GM10847 (cell line): ENCODE measurements around the gene AVPR2.

ENCODE experiments used
- POLR2A ChIP-seq: IDR thresholded peaks from 2 replicates; pipeline ENCODE4 v1.6.1; 2011; ENCODE audit not compliant: insufficient read length; ENCODE audit errors: extremely low read depth

Gene AVPR2

DNA sequence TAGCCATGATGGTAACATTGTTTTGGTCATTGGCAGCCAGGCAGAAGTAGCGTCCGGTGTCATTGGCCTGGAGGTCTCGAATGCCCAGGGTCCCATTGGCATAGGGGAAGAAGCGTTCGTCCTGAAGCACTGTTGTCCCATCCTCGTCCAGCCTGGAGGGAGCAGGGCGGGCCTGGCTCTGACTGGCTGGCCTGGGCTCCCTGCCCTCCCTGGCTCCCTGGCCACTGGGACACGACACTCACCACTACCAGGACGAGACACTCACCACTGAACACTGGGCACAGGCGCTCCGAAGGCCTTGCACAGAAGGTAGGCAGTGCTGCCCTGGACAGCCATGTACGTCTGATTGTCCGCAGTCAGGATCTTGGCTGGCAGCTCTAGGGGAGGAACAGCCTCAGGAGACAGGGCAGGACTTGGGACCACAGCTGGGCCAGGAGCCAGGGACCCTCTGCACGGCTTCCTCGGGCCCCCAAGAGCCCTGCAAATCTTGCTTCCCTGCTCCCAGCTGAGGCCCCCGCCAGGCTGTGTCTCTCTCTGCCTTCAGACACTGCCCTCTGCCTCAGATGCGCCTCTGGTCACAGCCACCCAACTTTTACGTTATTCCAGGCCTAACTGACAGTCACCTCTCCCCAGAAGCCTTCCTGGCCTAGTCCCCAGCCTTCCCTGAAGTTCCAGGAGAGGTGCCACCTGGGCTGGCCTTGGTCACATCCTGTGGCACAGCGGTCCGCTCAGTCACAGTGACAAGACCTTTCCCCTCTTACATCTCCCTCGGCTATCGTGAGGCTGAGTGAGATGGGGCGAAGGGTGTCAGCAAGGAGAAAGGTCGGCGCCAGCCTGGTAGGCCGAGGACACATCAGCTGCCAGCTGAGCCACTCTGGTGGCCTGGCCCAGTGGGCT, 35.6 kb upstream of the AVPR2 start:
- TF ChIP-seq POLR2A: no peak

GRCh38 chrX:153869473-153870287, 34.8 kb upstream of the AVPR2 start:
- no peak for TF ChIP-seq POLR2A

DNA sequence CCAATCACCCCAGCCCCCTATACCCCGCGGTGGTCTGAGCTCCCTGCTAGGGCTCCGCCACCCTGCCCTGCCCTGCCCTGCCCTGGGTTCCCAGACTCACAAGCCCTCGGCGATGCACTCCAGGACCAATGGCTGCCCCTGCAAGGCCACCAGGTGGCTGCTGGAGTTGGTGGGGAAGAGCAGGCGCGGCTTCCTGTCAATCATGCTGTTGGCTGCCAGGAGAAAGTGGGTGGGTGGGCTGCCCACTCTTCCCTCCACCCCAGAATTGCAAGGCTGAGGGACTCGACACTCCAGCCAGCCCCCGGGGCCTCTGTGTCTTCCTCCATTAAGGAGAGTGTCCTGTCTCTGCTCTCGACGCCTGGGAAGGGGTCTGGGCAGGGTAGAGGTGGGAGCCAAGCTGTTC, 34.2 kb upstream of the AVPR2 start:
- no peak for TF ChIP-seq POLR2A

GRCh38 chrX:153870791-153871360, 33.6 kb upstream of the AVPR2 start:
- TF ChIP-seq POLR2A: no peak

DNA sequence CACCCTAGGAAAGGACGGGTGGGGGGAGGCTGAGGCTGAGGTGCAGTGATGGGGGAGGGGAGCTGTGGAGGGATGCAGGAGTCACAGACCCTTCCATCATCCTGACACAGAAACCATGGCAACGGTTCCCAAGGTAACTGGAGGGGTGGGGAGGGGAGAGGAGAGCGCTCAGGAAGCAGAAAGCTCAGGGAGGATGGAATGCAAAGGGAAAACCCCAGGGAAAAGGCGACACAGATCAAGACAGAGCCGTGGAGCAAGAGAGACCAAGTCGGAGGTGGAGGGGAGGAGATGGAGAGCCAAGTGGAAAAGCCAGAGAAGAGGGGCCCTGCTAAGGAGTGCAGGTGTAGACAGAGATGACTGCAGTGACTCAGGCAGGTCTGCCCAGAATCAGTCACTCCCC, 33.0 kb upstream of the AVPR2 start:
- TF ChIP-seq POLR2A: no peak

DNA sequence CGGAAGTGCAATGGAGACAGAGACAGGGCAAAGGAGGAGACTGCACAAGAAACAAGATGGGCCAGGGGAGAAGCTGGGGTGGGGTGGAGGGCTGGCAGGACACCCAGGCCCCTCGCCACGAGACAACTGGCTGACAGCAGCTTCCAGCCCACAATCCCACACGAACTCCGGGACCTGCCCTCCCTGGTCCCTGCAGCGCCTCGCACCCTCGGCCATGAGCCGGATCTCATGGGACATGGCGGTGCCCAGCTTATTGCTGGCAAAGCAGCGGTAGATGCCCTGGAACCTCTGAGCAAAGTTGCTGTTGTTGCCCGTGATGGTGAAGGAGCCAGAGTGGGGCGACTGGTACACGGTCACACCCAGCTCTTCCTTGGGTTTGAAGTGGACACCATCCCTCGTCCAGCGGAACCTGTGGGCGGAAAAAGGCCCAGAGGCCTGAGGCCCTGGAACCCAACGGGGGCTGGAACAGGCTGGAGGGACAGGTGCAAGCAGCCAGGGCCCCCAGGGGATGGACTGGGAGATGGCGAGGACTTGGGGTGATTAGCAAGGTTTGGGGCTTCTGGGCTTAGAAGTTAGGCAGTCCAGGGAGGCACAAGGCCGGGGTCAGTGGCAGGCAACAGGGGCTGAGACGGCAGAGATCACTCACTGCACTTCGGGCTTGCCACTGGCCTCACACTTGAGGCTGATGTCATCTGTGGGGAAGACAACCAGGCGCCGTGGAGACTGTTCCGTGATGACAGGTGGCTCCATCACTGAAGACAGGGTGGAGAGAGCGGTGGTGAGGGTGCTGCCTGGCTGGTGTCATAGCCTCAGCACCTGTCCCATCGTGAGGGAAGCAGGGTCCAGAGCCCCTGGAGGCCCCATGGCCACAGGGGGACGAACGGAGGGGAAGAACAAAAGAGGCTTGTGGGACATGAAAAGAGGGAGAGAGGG, 32.3 kb upstream of the AVPR2 start:
- no peak for TF ChIP-seq POLR2A

- TF ChIP-seq POLR2A: no peak
Observed at GRCh38 chrX:153873282-153874084, 31.0 kb upstream of the AVPR2 start.

GRCh38 chrX:153874085-153874365, 30.4 kb upstream of the AVPR2 start:
- no peak for TF ChIP-seq POLR2A

DNA sequence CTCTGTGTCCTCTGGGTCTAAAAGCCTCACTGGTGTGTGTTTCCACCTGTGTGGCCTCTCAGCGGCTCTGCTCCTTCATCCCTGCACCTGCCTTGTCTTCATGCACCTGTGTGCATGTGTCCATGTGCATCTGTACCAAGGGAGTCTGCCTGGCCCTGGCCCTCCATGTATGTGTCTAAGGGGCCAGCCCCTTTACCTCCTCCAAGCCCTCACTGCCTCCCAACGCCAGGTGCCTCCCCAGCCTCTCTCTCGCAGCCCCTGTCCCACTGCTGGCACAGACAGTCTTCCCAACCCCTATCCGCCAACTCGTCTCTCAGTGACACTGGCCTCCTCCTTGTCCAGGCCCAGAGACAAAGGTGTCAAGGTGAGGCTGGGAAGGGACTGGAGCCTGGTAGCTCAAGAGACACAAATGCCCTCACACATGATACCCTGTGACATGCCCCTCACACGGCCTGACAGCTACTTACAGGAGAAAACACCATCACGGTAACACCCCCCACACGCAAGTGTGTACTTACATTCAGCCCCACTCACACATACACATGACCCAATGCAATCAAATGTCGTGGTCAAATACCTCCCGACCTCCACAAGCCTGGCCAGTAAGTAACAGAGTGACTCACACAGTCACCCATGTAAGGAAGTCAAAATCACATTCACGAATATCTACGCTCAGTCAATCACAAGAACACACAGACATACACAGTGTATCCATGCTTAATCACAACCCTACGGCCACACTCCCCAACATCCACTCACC, 29.9 kb upstream of the AVPR2 start:
- TF ChIP-seq POLR2A: no peak

- no peak for TF ChIP-seq POLR2A
Observed at GRCh38 chrX:153875391-153876111, 28.9 kb upstream of the AVPR2 start.

DNA sequence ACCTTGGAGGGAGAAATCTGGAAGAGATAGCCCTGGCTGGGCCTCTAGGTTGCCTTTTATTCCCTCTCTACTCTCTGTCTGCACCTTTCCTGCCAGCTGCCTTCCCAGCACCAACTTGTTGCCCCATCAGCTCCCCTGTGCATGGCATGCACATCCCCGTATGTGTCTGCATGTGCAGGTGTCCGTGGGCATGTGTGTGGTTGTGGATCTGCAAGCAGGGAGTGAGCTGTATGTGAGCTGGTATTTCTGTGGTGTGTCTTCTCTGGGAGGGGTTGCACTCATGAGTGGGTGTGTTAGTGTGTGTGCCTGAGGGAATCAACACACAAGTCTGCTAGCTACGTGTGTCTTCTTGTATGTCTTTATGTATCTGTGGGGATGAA, 28.4 kb upstream of the AVPR2 start:
- TF ChIP-seq POLR2A: no peak

DNA sequence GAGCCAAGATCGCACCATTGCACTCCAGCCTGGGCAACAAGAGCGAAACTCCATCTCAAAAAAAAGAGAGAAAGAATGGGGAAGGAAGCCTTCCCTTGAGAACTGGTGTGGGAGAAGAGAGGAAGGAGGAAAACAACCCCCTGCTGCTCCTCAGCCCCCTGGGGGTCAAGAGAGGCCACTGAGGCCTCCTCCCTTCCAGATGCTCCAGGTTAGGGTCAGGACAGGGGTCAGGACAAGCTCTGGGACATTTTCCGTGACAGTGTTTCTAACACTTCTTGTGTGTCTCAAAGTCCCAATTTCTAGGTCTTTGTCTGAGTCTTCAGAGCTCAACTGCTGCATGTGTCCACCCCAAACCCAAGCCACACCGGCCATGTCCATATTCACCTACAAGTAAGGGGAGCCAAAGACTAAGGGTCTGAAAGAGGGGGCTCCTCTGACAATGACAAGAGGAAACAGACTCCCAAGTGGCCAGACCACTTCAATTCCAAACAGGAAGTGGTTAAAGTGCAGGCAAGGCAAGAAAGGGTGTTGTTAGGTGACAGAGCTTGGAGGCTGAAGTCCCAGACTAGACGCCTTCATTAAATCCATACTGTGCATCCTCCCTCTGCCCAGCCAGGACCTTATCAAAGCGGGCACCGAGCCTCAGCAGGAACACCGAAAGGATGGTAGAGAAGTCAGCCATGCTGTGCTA, 26.8 kb upstream of the AVPR2 start:
- TF ChIP-seq POLR2A: no peak

DNA sequence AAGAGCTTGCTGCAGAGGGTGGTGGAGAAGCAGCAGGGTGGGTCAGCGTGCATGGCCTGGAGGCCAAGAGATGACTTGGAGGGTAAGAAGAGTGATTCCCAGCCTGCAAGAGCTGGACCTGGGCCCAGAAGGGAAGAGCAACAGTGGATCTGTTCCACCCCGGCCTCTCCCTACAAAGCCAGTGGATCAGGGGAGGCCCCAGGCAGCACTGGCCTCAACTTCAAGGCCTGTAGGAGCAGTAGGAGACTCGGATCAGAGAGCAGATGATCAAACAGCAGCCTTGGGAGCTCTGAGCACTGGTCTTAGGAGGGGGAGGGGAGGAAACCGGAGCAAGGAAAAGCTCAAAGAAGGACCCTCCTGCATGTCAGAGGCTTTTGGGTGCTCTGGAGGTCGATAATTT, 26.1 kb upstream of the AVPR2 start:
- no peak for TF ChIP-seq POLR2A
